HepG2 (cell line): Measurements from ENCODE around the gene KCNAB1. TPM values are rescaled to one million over a fixed set of nuclear protein-coding genes. Genes with fewer than 3 reads are reported as not detected.
A peak's percentile ranks its signal among the peaks of the same experiment; 100 is the strongest.

Source experiments
- ATAC-seq: fragments of 200-7000 bp; cut with Tn5 transposase; 3 replicates; pipeline ENCODE4 v1.9.1; 2020; ENCODE audit warnings: mild to moderate bottlenecking, moderate library complexity
- BruUV-seq: library from RNA; stranded (reverse); fragments of 400-500 nt; replicated peaks from 2 replicates; lab custom pipeline; 2021; lab: Mats Ljungman, UMichigan
- CTCF ChIA-PET: fragments of 300-600 bp; formaldehyde crosslinking; extraction: SDS; loops from one replicate; lab custom pipeline; 2021; ENCODE audit warnings: low total read pairs, inconsistent platforms, low intra/inter-chr PET ratio; lab: Yijun Ruan, JAX
- POLR2A ChIA-PET: fragments of 350-600 bp; sonication (Branson Sonifier 250); formaldehyde crosslinking; loops from one replicate; lab custom pipeline; 2020; ENCODE audit warnings: antibody characterized with exemption, inconsistent platforms; lab: Yijun Ruan, JAX
- DNase-seq: peaks from one replicate; pipeline ENCODE4 v3.0.0-alpha.2; 2015; ENCODE audit warnings: low spot score
- FAIRE-seq: peaks from 3 replicates; lab custom pipeline; 2011; peaks lifted over from hg19 to GRCh38; lab: Jason Lieb, UNC
- H2AFZ ChIP-seq: one replicate; pipeline ENCODE4 v1.6.1; 2011; ENCODE audit warnings: low read length, inconsistent platforms
- H3K27ac ChIP-seq: fragments of 300-600 bp; 3 replicates; pipeline ENCODE4 v1.8.0; 2011; ENCODE audit warnings: mixed run types, mild to moderate bottlenecking, mixed read lengths, low read length, inconsistent platforms; ENCODE audit not compliant: insufficient read depth; ENCODE audit errors: extremely low read length
- H3K27me3 ChIP-seq, 2 experiments: fragments of 200-600 bp in 1 of 2; 2 replicates in 1 of 2; 3 replicates in 1 of 2; pipeline versions ENCODE4 v1.6.0 to v1.8.0; 2011; ENCODE audit warnings: low read length in 2 of 2, mild to moderate bottlenecking in 2 of 2, moderate library complexity in 2 of 2, inconsistent platforms in 1 of 2; ENCODE audit not compliant: insufficient read depth in 2 of 2, control insufficient read depth in 1 of 2
- H3K36me3 ChIP-seq, 2 experiments: fragments of 200-600 bp in 1 of 2; replicated peaks in 1 of 2; 2 replicates in 1 of 2; 3 replicates in 1 of 2; pipeline versions ENCODE4 v1.5.1 to v1.8.0; 2011; ENCODE audit warnings: low read length in 2 of 2, inconsistent platforms in 1 of 2; ENCODE audit not compliant: insufficient read depth in 2 of 2, control insufficient read depth in 1 of 2
- H3K4me1 ChIP-seq: 2 replicates; pipeline ENCODE4 v1.5.1; 2012; ENCODE audit warnings: low read length, inconsistent platforms; ENCODE audit not compliant: insufficient read depth
- H3K4me2 ChIP-seq: 2 replicates; pipeline ENCODE4 v1.6.0; 2011; ENCODE audit warnings: low read depth, low read length, inconsistent platforms
- H3K4me3 ChIP-seq, 3 experiments: fragments of 200-600 bp in 1 of 3; sonication (generic), shearing (Covaris generic) in 1 of 3; replicated peaks in 1 of 3; 2 replicates each; pipeline ENCODE4 v1.5.1; 2011 to 2016; ENCODE audit warnings: low read length in 3 of 3, inconsistent platforms in 2 of 3, low read depth in 2 of 3, mild to moderate bottlenecking in 2 of 3, control low read depth in 1 of 3, mixed read lengths in 1 of 3; ENCODE audit not compliant: insufficient read depth in 1 of 3
- H3K79me2 ChIP-seq: one replicate; pipeline ENCODE4 v1.6.1; 2011; ENCODE audit warnings: low read length, inconsistent platforms; ENCODE audit not compliant: insufficient read depth
- H3K9ac ChIP-seq: 2 replicates; pipeline ENCODE4 v1.6.0; 2011; ENCODE audit warnings: mild to moderate bottlenecking, low read depth, low read length, inconsistent platforms; ENCODE audit not compliant: insufficient read depth
- H3K9me3 ChIP-seq: 2 replicates; pipeline ENCODE4 v1.5.1; 2012; ENCODE audit warnings: mild to moderate bottlenecking, low read length
- H4K20me1 ChIP-seq: 2 replicates; pipeline ENCODE4 v1.6.0; 2011; ENCODE audit warnings: inconsistent platforms, mild to moderate bottlenecking, low read length, moderate library complexity; ENCODE audit not compliant: insufficient read depth
- ARHGAP35 ChIP-seq: sonication (generic); formaldehyde crosslinking; IDR thresholded peaks from 2 replicates; pipeline ENCODE4 v1.9.0; 2022; ENCODE audit warnings: mild to moderate bottlenecking, inconsistent platforms, moderate library complexity, missing genetic modification reagents, borderline replicate concordance
- ATF2 ChIP-seq: sonication (generic); formaldehyde crosslinking; IDR thresholded peaks from 2 replicates; pipeline ENCODE4 v1.4.0; 2020; ENCODE audit warnings: missing genetic modification reagents
- GRHL1 ChIP-seq: sonication (generic); formaldehyde crosslinking; conservative IDR thresholded peaks from 2 replicates; pipeline ENCODE4 v1.8.0; 2022; ENCODE audit warnings: missing genetic modification reagents
- KDM5A ChIP-seq: fragments of 200-600 bp; sonication (generic); IDR thresholded peaks from 2 replicates; pipeline ENCODE4 v1.7.0; 2018; ENCODE audit warnings: antibody characterized with exemption, mild to moderate bottlenecking, low read length, borderline replicate concordance
- MAFF ChIP-seq: IDR thresholded peaks from 2 replicates; pipeline ENCODE4 v1.6.1; 2011; ENCODE audit warnings: low read depth, low read length, improper control_type of control experiment
- MAFK ChIP-seq, 2 experiments: IDR thresholded peaks in 1 of 2; conservative IDR thresholded peaks in 1 of 2; 2 replicates each; pipeline ENCODE4 v1.6.1; 2011; ENCODE audit warnings: improper control_type of control experiment in 2 of 2, low read length in 2 of 2
- MLLT10 ChIP-seq: sonication (generic); formaldehyde crosslinking; IDR thresholded peaks from 2 replicates; pipeline ENCODE4 v1.4.0; 2020; ENCODE audit warnings: missing genetic modification reagents
- XBP1 ChIP-seq: sonication (generic); formaldehyde crosslinking; IDR thresholded peaks from 2 replicates; pipeline ENCODE4 v1.5.0; 2020; ENCODE audit warnings: missing genetic modification reagents
- ZBTB14 ChIP-seq: sonication (generic); formaldehyde crosslinking; IDR thresholded peaks from 2 replicates; pipeline ENCODE4 v1.4.0; 2020; ENCODE audit warnings: missing genetic modification reagents
- ZBTB39 ChIP-seq: sonication (generic); formaldehyde crosslinking; IDR thresholded peaks from 2 replicates; pipeline ENCODE4 v1.5.0; 2020; ENCODE audit warnings: missing genetic modification reagents
- WGBS: methylation state at CpG from one replicate; pipeline ENCODE4 v1.1.6; 2017; ENCODE audit warnings: low lambda C conversion rate; 5-methylcytosine and 5-hydroxymethylcytosine counted together
- in situ Hi-C: cut with HindIII; loops from 2 replicates; pipeline ENCODE4 v1.10.0; 2017; ENCODE audit warnings: low pct_unique_long_range_greater_than_20kb; ENCODE audit not compliant: extremely low pct_ligation_motif_present
- intact Hi-C: fragments of 100-400 bp; cut with micrococcal nuclease; formaldehyde crosslinking; loops from one replicate; pipeline ENCODE4 v1.10.0; 2022; ENCODE audit not compliant: unreplicated experiment
- polyA plus RNA-seq, 8 experiments: library from polyadenylated mRNA; depleted of rRNA in 3 of 8; stranded (reverse) in 7 of 8; unstranded in 1 of 8; fragments of >200 nt; fragmentation: Illumina TruSeq in 4 of 8; extraction: Trizol in 4 of 8; gene quantifications; 2 replicates each; pipeline versions ENCODE4 v1.2.1 to v1.2.3, GENCODE V29; 2011 to 2016; ENCODE audit warnings: low read depth in 4 of 8, missing spikeins in 1 of 8, mixed read lengths in 1 of 8; ENCODE audit not compliant: insufficient read depth in 1 of 8
- total RNA-seq, 5 experiments: library from RNA; depleted of rRNA; stranded (reverse); fragments of >200 nt; fragmentation: Illumina TruSeq; extraction: Trizol; gene quantifications; 2 replicates each; pipeline ENCODE4 v1.2.3, GENCODE V29; 2016; ENCODE audit warnings: low read depth in 1 of 5

The KCNAB1 gene
- total and polyA plus RNA-seq, 2 of the 13 experiments (the other 11 are each of a cell fraction or from before 2014, with no cell fraction given) = not detected

GRCh38 chr3:156579427-156579851, 459.1 kb downstream of the KCNAB1 start (continued):
- TF ChIP-seq ZBTB39 (CRISPR knock-in tag) = no peak
- no peak for TF ChIP-seq ZBTB14
- no peak for TF ChIP-seq ARHGAP35 (CRISPR knock-in tag)
- no peak for TF ChIP-seq XBP1 (CRISPR knock-in tag)
- TF ChIP-seq MLLT10 = no peak
- no peak for TF ChIP-seq KDM5A
- TF ChIP-seq GRHL1 (CRISPR knock-in tag) = no peak

- no peak overlapping the region for H3K27ac ChIP-seq
- no TSS peak for BruUV-seq
- ATAC-seq (no peak), DNase-seq (no peak), FAIRE-seq (no peak)
- H3K27me3 ChIP-seq = no peaks in the 10 kb centered on the region
- intact Hi-C loops (no loop called here), in situ Hi-C loops (no loop called here)
- H3K9me3 ChIP-seq = no peaks in the 10 kb centered on the region
- TF ChIP-seq ATF2 (CRISPR knock-in tag) (no peak), MAFK (conservative IDR thresholded peaks at IDR 0.05 in 1 of 2, IDR thresholded peaks at IDR 0.05 in 1 of 2; ENCODE audit: low read length in 2 of 2) (peak in 1 of 2 experiments; percentile 66; a peak in 2 of 4 replicates), MAFF (peak; percentile 46; the same call in 1 of the 2 replicates)
- H3K4me2 ChIP-seq = no peak overlapping the region
- H3K4me1 ChIP-seq = no peaks in the 10 kb centered on the region
- no peak overlapping the region for H2AFZ ChIP-seq
- no peak overlapping the region for H3K9ac ChIP-seq
- WGBS = 68% methylated on average over 4 of the region's 4 CpGs
- no peaks in the 10 kb centered on the region for H3K36me3 ChIP-seq
- H3K79me2 ChIP-seq = no peaks in the 10 kb centered on the region
- POLR2A ChIA-PET = no interaction called here
- CTCF ChIA-PET = no interaction called here
- H3K4me3 ChIP-seq = no peak overlapping the region
- no peaks in the 10 kb centered on the region for H4K20me1 ChIP-seq
Observed at GRCh38 chr3:156581033-156581432, 460.7 kb downstream of the KCNAB1 start.
